Thyroid gland (tissue), 4 donors: ENCODE results near the gene WNT9B. TPM values are rescaled to one million over a fixed set of nuclear protein-coding genes. Genes with fewer than 3 reads are reported as not detected.

Experiments
- DNase-seq, 2 donors: peaks; one replicate each; pipeline ENCODE4 v3.0.0-alpha.2; 2019
- H3K27ac ChIP-seq, 3 donors: fragments of 200-600 bp; sonication (generic); 1 replicate in 2 of 3; 2 replicates in 1 of 3; pipeline ENCODE4 v1.5.1; 2016 to 2019; ENCODE audit warnings: mild to moderate bottlenecking in 1 of 3, moderate library complexity in 1 of 3
- H3K27me3 ChIP-seq: fragments of 200-600 bp; sonication (generic); one replicate; pipeline ENCODE4 v1.5.1; 2019
- H3K36me3 ChIP-seq, 2 donors: fragments of 200-600 bp; sonication (generic); one replicate each; pipeline ENCODE4 v1.5.1; 2016 to 2019
- H3K4me1 ChIP-seq, 2 donors: fragments of 200-600 bp; sonication (generic); one replicate each; pipeline ENCODE4 v1.5.1; 2017 to 2019
- H3K4me3 ChIP-seq, 3 donors: fragments of 200-600 bp; sonication (generic); replicated peaks in 1 of 3; 1 replicate in 2 of 3; 2 replicates in 1 of 3; pipeline ENCODE4 v1.5.1; 2016; ENCODE audit warnings: mild to moderate bottlenecking in 1 of 3
- H3K9me3 ChIP-seq: fragments of 200-600 bp; sonication (generic); one replicate; pipeline ENCODE4 v1.5.1; 2017
- CTCF ChIP-seq, 6 experiments: fragments of 200-600 bp in 3 of 6; fragments of 450-650 bp in 3 of 6; sonication (generic) in 3 of 6; IDR thresholded peaks; one replicate each; pipeline ENCODE4 v1.5.1; 2016 to 2019; ENCODE audit warnings: antibody characterized with exemption in 6 of 6, mild to moderate bottlenecking in 2 of 6, inconsistent platforms in 1 of 6, moderate library complexity in 1 of 6
- POLR2A ChIP-seq, 2 donors: fragments of 450-650 bp; IDR thresholded peaks; one replicate each; pipeline ENCODE4 v1.6.1; 2017; ENCODE audit warnings: antibody characterized with exemption in 2 of 2, mild to moderate bottlenecking in 2 of 2, moderate library complexity in 1 of 2
- WGBS, 2 donors: methylation state at CpG; one replicate each; pipeline ENCODE4 v1.1.5; 2017; 5-methylcytosine and 5-hydroxymethylcytosine counted together
- intact Hi-C: fragments of 100-400 bp; cut with DNase I; formaldehyde crosslinking; loops from one replicate; pipeline ENCODE4 v1.15.1; 2023
- total RNA-seq, 4 donors: library from RNA; depleted of rRNA; stranded (reverse); fragments of >200 nt; gene quantifications; one replicate each; pipeline ENCODE4 v1.2.3, GENCODE V29; 2016

WNT9B gene
- total RNA-seq, 4 donors from 2014 or later = 1.2 TPM; not detected in 3

GRCh38 chr17:46890638-46891037, 39.3 kb downstream of the WNT9B start:
- H3K4me1 ChIP-seq = no peaks in the 10 kb centered on the region
- no peak for DNase-seq
- H3K27ac ChIP-seq = no peak overlapping the region
- intact Hi-C loops = no loop called here
- TF ChIP-seq POLR2A (IDR thresholded peaks at IDR 0.05) = no peak
- no peak for TF ChIP-seq CTCF (IDR thresholded peaks at IDR 0.05)
- WGBS, 2 donors = 72 to 74% methylated on average over 6 of the region's 6 CpGs
- H3K27me3 ChIP-seq = no peaks in the 10 kb centered on the region
- no peaks in the 10 kb centered on the region for H3K9me3 ChIP-seq
- no peaks in the 10 kb centered on the region for H3K36me3 ChIP-seq
- H3K4me3 ChIP-seq = no peak overlapping the region

GRCh38 chr17:46892192-46892703, 40.9 kb downstream of the WNT9B start:
- no peak for TF ChIP-seq POLR2A (IDR thresholded peaks at IDR 0.05)
- TF ChIP-seq CTCF (IDR thresholded peaks at IDR 0.05) = no peak
- WGBS, 2 donors = 61 to 72% methylated on average over 4 of the region's 4 CpGs
- DNase-seq = no peak
- Histone ChIP-seq H3K4me1 (no peaks in the 10 kb centered on the region), H3K4me3 (no peak overlapping the region), H3K9me3 (no peaks in the 10 kb centered on the region), H3K27me3 (no peaks in the 10 kb centered on the region), H3K36me3 (no peaks in the 10 kb centered on the region), H3K27ac (no peak overlapping the region)
- intact Hi-C loops = no loop called here

- TF ChIP-seq POLR2A (IDR thresholded peaks at IDR 0.05) (no peak), CTCF (IDR thresholded peaks at IDR 0.05) (no peak)
Measured at GRCh38 chr17:46894024-46894423, 42.6 kb downstream of the WNT9B start.

DNA sequence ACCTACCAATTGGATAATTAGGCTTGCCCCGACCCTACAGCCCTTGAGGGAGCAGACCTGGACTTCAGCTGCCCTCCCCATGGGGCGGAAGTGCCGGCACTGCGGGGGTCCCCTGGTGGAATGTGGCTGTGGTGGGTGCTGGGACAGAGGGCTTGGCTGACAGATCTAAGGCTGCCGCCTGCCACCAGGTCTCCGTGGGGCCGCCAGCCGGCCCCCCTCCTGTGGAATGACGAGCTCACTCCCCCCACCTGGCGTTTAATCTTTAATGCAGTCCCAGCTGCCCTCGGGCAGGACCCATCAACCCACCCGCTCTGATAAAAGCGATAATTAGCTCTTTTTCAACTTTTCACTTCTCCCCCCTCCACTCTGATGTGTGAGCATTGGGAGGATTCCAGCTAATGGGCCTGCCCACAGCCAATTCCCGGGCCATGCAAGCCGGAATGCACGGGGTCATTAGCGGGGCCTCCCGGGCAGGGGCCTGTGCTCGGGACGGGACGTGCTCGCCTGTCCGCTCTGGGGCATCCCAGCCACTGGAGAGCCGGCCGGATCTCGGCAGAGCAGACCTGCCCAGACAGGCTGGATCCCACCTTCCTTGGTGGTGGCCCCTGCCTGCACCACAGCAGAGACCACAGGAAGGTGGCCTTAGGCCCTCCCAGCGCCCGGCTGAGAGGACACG, 43.2 kb downstream of the WNT9B start:
- TF ChIP-seq CTCF (IDR thresholded peaks at IDR 0.05) = no peak
- TF ChIP-seq POLR2A (IDR thresholded peaks at IDR 0.05) = no peak
- Histone ChIP-seq H3K36me3 (no peaks in the 10 kb centered on the region), H3K27ac (no peak overlapping the region), H3K4me1 (no peaks in the 10 kb centered on the region), H3K9me3 (no peaks in the 10 kb centered on the region), H3K27me3 (no peaks in the 10 kb centered on the region), H3K4me3 (no peak overlapping the region)
- DNase-seq = no peak
- intact Hi-C loops = no loop called here
- 42 to 49% methylated on average over 15 to 19 of the region's 29 CpGs for WGBS, 2 donors

More at GRCh38 chr17:46894024-46894423, 42.6 kb downstream of the WNT9B start:
- Histone ChIP-seq H3K27ac (no peak overlapping the region), H3K9me3 (no peaks in the 10 kb centered on the region), H3K36me3 (no peaks in the 10 kb centered on the region), H3K4me3 (no peak overlapping the region), H3K27me3 (no peaks in the 10 kb centered on the region), H3K4me1 (no peaks in the 10 kb centered on the region)
- DNase-seq = no peak
- 81 to 87% methylated on average over 9 of the region's 9 CpGs for WGBS, 2 donors
- intact Hi-C loops = no loop called here

DNA sequence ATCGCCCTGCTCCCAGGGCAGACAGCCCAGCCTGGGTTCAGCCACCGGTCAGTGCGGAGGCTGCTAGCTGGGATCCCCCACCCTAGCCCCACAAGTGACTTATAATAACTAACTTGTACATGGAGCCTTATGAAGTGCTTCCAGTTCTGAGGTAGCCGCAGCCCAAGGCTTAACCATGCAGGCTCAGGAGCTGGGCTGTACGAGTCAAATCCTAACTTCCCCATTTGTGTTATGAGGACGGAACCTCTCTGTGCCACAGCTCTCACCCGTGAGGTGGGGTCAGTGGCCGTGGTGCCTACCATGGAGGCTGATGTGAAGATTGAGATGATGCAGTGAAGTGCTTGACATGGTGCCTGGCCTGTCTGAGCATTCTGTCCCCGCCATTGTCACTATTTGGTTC, 43.8 kb downstream of the WNT9B start:
- 75 to 85% methylated on average over 6 to 8 of the region's 9 CpGs for WGBS, 2 donors
- intact Hi-C loops = no loop called here
- no peaks in the 10 kb centered on the region for H3K9me3 ChIP-seq

More for the DNA sequence above, 43.8 kb downstream of the WNT9B start:
- Histone ChIP-seq H3K4me1 (no peaks in the 10 kb centered on the region), H3K4me3 (no peak overlapping the region), H3K27me3 (no peaks in the 10 kb centered on the region), H3K36me3 (no peaks in the 10 kb centered on the region), H3K27ac (no peak overlapping the region)
- DNase-seq = no peak
- TF ChIP-seq CTCF (IDR thresholded peaks at IDR 0.05) = no peak
- TF ChIP-seq POLR2A (IDR thresholded peaks at IDR 0.05) = no peak
